Bronchial epithelial cell (primary cell): ENCODE data around the gene CCDC102A. TPM values are rescaled to one million over a fixed set of nuclear protein-coding genes. Genes with fewer than 3 reads are reported as not detected.
A peak's percentile ranks its signal among the peaks of the same experiment; 100 is the strongest.

ENCODE experiments used
- DNase-seq: peaks from one replicate; pipeline ENCODE4 v3.0.0-alpha.2; 2010; ENCODE audit warnings: low read depth
- FAIRE-seq: peaks from 2 replicates; lab custom pipeline; 2011; peaks lifted over from hg19 to GRCh38; lab: Jason Lieb, UNC
- H3K27me3 ChIP-seq: 2 replicates; pipeline ENCODE4 v1.5.1; 2011; ENCODE audit warnings: low read length; ENCODE audit not compliant: control insufficient read depth, insufficient read depth
- H3K36me3 ChIP-seq: 2 replicates; pipeline ENCODE4 v1.5.1; 2011; ENCODE audit warnings: low read length; ENCODE audit not compliant: control insufficient read depth, insufficient read depth
- H3K4me3 ChIP-seq: 2 replicates; pipeline ENCODE4 v1.5.1; 2011; ENCODE audit warnings: mild to moderate bottlenecking, low read depth, low read length, control low read depth
- CTCF ChIP-seq: IDR thresholded peaks from 2 replicates; pipeline ENCODE4 v1.5.1; 2011; ENCODE audit warnings: mild to moderate bottlenecking, moderate library complexity, low read length, control low read depth, inconsistent platforms; ENCODE audit not compliant: insufficient read depth, severe bottlenecking
- total RNA-seq: library from RNA; depleted of rRNA; stranded (reverse); fragments of >200 nt; gene quantifications from 2 replicates; pipeline ENCODE4 v1.2.1, GENCODE V29; 2014

Gene CCDC102A
- 1.5 and 2.1 TPM in 2 replicates for total RNA-seq

- no peak for DNase-seq
These were observed at the start of gene CCDC102A for GRCh38 chr16:57536306-57537193. TSS of gene CCDC102A (minus strand) at chr16:57536571. CDS start at chr16:57529177, 7,394 bp downstream.

GRCh38 chr16:57585051-57585687 is 48.8 kb upstream of the CCDC102A start:
- no peaks in the 10 kb centered on the region for H3K36me3 ChIP-seq
- FAIRE-seq (no peak), DNase-seq (no peak)
- H3K27me3 ChIP-seq, result no peaks in the 10 kb centered on the region
- no peak for TF ChIP-seq CTCF
- H3K4me3 ChIP-seq, result no peak overlapping the region

More at GRCh38 chr16:57536306-57537193, at the start of gene CCDC102A:
- Histone ChIP-seq H3K27me3 (no peaks in the 10 kb centered on the region), H3K4me3 (peak within 1 kb of the TSS; percentile 58), H3K36me3 (no peaks in the 10 kb centered on the region)
- no peak for FAIRE-seq
- TF ChIP-seq CTCF, result no peak

GRCh38 chr16:57579361-57579665 is 42.9 kb upstream of the CCDC102A start:
- FAIRE-seq, result no peak
- no peak overlapping the region for H3K4me3 ChIP-seq

DNA sequence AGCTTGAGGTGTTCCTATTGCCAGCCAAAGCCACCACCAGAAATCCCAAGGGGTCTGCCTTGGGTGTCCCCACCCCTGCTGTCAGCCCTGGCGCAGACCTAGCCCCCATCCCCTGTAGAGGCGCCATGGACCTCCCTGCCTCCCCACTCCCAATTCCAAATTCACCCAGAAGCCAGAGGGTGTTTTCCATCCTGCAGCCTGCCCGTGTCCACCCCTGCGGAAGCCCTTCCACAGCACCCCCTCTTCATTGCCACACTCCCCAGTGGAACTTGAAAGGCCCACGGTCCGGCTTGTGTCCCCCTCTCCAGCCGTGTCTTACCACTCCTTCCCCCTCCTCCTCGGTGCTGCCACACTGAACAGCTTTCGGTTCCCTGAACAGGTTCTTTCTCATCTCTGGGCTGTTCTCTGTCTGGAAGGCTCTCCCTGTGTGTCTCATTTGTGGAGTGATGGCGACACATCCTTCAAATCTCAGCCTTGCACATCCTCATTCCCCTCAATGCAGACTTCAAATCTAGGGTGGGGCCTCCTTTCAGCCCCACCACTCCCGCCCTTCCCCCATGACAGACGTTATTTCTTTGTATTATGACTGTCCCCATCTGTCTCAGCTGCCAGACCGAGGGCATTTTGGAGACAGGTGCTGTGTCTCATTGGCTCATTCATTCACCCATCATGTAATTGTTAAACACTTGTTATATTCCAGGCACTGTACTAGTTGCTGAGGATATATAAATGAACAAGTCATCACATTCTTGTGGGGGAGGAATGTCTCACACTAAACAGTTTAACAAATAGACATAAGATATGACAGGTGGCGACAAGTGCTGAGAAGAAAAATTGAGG is 42.4 kb upstream of the CCDC102A start:
- Histone ChIP-seq H3K36me3 (no peaks in the 10 kb centered on the region), H3K27me3 (no peaks in the 10 kb centered on the region), H3K4me3 (no peak overlapping the region)
- FAIRE-seq (no peak), DNase-seq (peak; percentile 51)
- no peak for TF ChIP-seq CTCF

More at GRCh38 chr16:57579361-57579665, 42.9 kb upstream of the CCDC102A start:
- no peak for TF ChIP-seq CTCF
- no peak for DNase-seq
- Histone ChIP-seq H3K27me3 (no peaks in the 10 kb centered on the region), H3K36me3 (no peaks in the 10 kb centered on the region)

GRCh38 chr16:57577691-57578224 is 41.4 kb upstream of the CCDC102A start:
- no peak for TF ChIP-seq CTCF
- no peak for FAIRE-seq
- no peaks in the 10 kb centered on the region for H3K27me3 ChIP-seq
- H3K4me3 ChIP-seq, result no peak overlapping the region
- DNase-seq, result no peak
- no peaks in the 10 kb centered on the region for H3K36me3 ChIP-seq
